Stomach (tissue), 9 donors: Measurements from ENCODE around the gene ARL6IP4. TPM values are rescaled to one million over a fixed set of nuclear protein-coding genes. Genes with fewer than 3 reads are reported as not detected.

ENCODE experiments used
- DNase-seq, 2 donors: peaks; one replicate each; pipeline versions ENCODE4 v3.0.0 to v3.0.0-alpha.2; 2013 to 2019
- H3K27ac ChIP-seq, 5 donors: fragments of 200-600 bp in 4 of 5; sonication (generic) in 4 of 5; one replicate each; pipeline ENCODE4 v1.5.1; 2013 to 2019; ENCODE audit warnings: mild to moderate bottlenecking in 1 of 5, moderate library complexity in 1 of 5
- H3K27me3 ChIP-seq, 3 donors: fragments of 200-600 bp; sonication (generic); one replicate each; pipeline ENCODE4 v1.5.1; 2017 to 2019; ENCODE audit warnings: mixed run types in 1 of 3
- H3K36me3 ChIP-seq, 4 donors: fragments of 200-600 bp; sonication (generic); 1 replicate in 3 of 4; 2 replicates in 1 of 4; pipeline ENCODE4 v1.5.1; 2016 to 2019
- H3K4me1 ChIP-seq, 4 donors: fragments of 200-600 bp; sonication (generic); one replicate each; pipeline ENCODE4 v1.5.1; 2016 to 2019
- H3K4me3 ChIP-seq, 4 donors: fragments of 200-600 bp; sonication (generic) in 3 of 4; one replicate each; pipeline ENCODE4 v1.5.1; 2016 to 2019; ENCODE audit warnings: mild to moderate bottlenecking in 1 of 4
- H3K9me3 ChIP-seq, 4 donors: fragments of 200-600 bp; sonication (generic); one replicate each; pipeline ENCODE4 v1.5.1; 2016 to 2019
- CTCF ChIP-seq, 7 experiments: fragments of 450-650 bp in 4 of 7; fragments of 200-600 bp in 3 of 7; sonication (generic) in 3 of 7; IDR thresholded peaks; one replicate each; pipeline ENCODE4 v1.5.1; 2016 to 2019; ENCODE audit warnings: antibody characterized with exemption in 7 of 7, control low read depth in 2 of 7, mild to moderate bottlenecking in 1 of 7
- EP300 ChIP-seq: sonication (generic); formaldehyde crosslinking; IDR thresholded peaks from one replicate; pipeline ENCODE4 v1.6.1; 2017; ENCODE audit warnings: antibody characterized with exemption
- POLR2A ChIP-seq, 4 donors: fragments of 450-650 bp; IDR thresholded peaks; one replicate each; pipeline ENCODE4 v1.6.1; 2016; ENCODE audit warnings: antibody characterized with exemption in 4 of 4, control low read depth in 2 of 4, mild to moderate bottlenecking in 1 of 4, moderate library complexity in 1 of 4
- POLR2AphosphoS5 ChIP-seq, 3 donors: sonication (generic); formaldehyde crosslinking; IDR thresholded peaks; one replicate each; pipeline ENCODE4 v1.6.1; 2016; ENCODE audit warnings: antibody characterized with exemption in 3 of 3
- WGBS, 5 donors: extraction: QIAGEN DNeasy Blood & Tissue Kit in 3 of 5; methylation state at CpG; one replicate each; pipeline versions ENCODE4 v1.1.5 to v1.1.7; 2013 to 2018; 5-methylcytosine and 5-hydroxymethylcytosine counted together
- intact Hi-C: fragments of 100-400 bp; cut with DNase I; formaldehyde crosslinking; loops from one replicate; pipeline ENCODE4 v1.15.1; 2023; ENCODE audit warnings: low total_unique reads
- polyA plus RNA-seq, 3 donors: library from polyadenylated mRNA; stranded (reverse); fragments of 200-250 nt; gene quantifications; one replicate each; pipeline ENCODE4 v1.2.3, GENCODE V29; 2013
- total RNA-seq, 5 donors: library from RNA; depleted of rRNA; stranded (reverse); fragments of >200 nt; gene quantifications; one replicate each; pipeline versions ENCODE4 v1.1.0 to v1.2.3, GENCODE V29; 2014 to 2016
- donor health status: healthy with polysubstance abuse.
- donor health status: Bipolar disorder and iron deficiency.
- donor health status: healthy.

The ARL6IP4 gene
- total and polyA plus RNA-seq, 8 donors = 104 to 432 (median 284) TPM

- H3K4me1 ChIP-seq = peaks cover 67 to 89% (median 86%) of the 10 kb centered on the region in 4 donors
- peak overlapping the region; percentile 88 to 93 (median 91) for H3K27ac ChIP-seq
- WGBS, 5 donors = 2 to 6% (median 4%) methylated on average over 7 of the region's 7 CpGs
- H3K27me3 ChIP-seq = no peaks in the 10 kb centered on the region
- intact Hi-C loops = loop anchor here (10.0 kb wide), 2 partner anchors 175 to 255 kb away; partner anchors contain the start of genes MPHOSPH9, MTRFR and PITPNM2
- no peak for DNase-seq
- peak overlapping the region; percentile 94 to 100 (median 98) for H3K4me3 ChIP-seq
- no peaks in the 10 kb centered on the region for H3K9me3 ChIP-seq
- TF ChIP-seq POLR2A (IDR thresholded peaks at IDR 0.05) = no peak
- no peak for TF ChIP-seq CTCF (IDR thresholded peaks at IDR 0.05)
- no peak for TF ChIP-seq POLR2AphosphoS5 (IDR thresholded peaks at IDR 0.05)
- TF ChIP-seq EP300 = no peak
- peaks cover 5 to 44% (median 32%) of the 10 kb centered on the region in 4 donors for H3K36me3 ChIP-seq
Observed at GRCh38 chr12:122979908-122980182, 636 bp upstream of the ARL6IP4 start.

GRCh38 chr12:122981036-122981471 lies 573 bp downstream of the ARL6IP4 start:
- intact Hi-C loops = loop anchor here (10.0 kb wide), 1 partner anchor 254 kb away; the partner anchor contains the start of genes MPHOSPH9 and MTRFR
- DNase-seq = no peak
- H3K9me3 ChIP-seq = no peaks in the 10 kb centered on the region
- WGBS, 5 donors = 0 to 1% (median 0%) methylated on average over 20 to 40 of the region's 40 CpGs
- peak overlapping the region; percentile 94 to 100 (median 98) for H3K4me3 ChIP-seq
- H3K27me3 ChIP-seq = no peaks in the 10 kb centered on the region
- H3K36me3 ChIP-seq = peaks cover 5 to 50% (median 38%) of the 10 kb centered on the region in 4 donors
- H3K27ac ChIP-seq = peak overlapping the region; percentile 88 to 93 (median 91)
- TF ChIP-seq CTCF (IDR thresholded peaks at IDR 0.05) (no peak), POLR2AphosphoS5 (IDR thresholded peaks at IDR 0.05) (no peak), POLR2A (IDR thresholded peaks at IDR 0.05) (no peak)
- peaks cover 69 to 89% (median 87%) of the 10 kb centered on the region in 4 donors for H3K4me1 ChIP-seq

DNA sequence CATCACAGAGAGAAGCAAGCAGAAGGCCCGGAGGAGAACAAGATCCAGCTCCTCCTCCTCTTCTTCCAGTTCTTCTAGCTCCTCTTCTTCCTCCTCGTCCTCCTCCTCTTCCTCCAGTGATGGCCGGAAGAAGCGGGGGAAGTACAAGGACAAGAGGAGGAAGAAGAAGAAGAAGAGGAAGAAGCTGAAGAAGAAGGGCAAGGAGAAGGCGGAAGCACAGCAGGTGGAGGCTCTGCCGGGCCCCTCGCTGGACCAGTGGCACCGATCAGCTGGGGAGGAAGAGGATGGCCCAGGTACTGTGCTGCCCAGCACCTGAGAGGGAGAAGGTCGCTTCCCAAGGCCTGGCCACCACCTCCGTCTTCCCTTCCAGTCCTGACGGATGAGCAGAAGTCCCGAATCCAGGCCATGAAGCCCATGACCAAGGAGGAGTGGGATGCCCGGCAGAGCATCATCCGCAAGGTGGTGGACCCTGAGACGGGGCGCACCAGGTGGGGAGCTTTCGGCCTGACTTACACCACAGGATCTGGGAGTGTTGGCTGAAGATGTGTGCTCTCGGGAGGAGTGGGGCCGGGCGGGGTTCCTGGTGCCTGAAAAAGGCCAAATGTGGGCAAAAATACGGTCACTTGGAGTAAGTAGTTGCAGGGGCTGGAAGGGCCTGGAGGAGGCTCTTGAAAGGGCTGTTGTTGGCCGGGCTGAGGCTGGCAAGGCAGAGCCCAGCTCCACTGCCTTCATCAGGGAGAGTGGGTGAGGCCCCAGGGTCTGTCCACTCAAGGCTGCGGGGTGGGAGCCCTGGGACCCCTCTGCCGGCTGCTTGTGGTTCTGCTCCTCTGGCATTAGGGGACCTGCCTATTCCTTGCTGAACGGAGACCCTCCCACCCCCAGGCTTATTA lies 1.4 kb downstream of the ARL6IP4 start:
- Histone ChIP-seq H3K9me3 (no peaks in the 10 kb centered on the region), H3K27ac (peak overlapping the region in 4 of 5 donors; percentile 90 to 93 (median 92)), H3K36me3 (peaks cover 6 to 55% (median 43%) of the 10 kb centered on the region in 4 donors), H3K4me1 (peaks cover 61 to 81% (median 79%) of the 10 kb centered on the region in 4 donors), H3K4me3 (peak overlapping the region; percentile 94 to 100 (median 98)), H3K27me3 (no peaks in the 10 kb centered on the region)
- TF ChIP-seq POLR2A (IDR thresholded peaks at IDR 0.05) = no peak
- no peak for TF ChIP-seq CTCF (IDR thresholded peaks at IDR 0.05)
- no peak for TF ChIP-seq EP300
- TF ChIP-seq POLR2AphosphoS5 (IDR thresholded peaks at IDR 0.05) = no peak
- DNase-seq = no peak
- WGBS, 5 donors = 55 to 70% (median 65%) methylated on average over 22 to 25 of the region's 25 CpGs
- intact Hi-C loops = loop anchor here (10.0 kb wide), 1 partner anchor 253 kb away; the partner anchor contains the start of genes MPHOSPH9 and MTRFR

DNA sequence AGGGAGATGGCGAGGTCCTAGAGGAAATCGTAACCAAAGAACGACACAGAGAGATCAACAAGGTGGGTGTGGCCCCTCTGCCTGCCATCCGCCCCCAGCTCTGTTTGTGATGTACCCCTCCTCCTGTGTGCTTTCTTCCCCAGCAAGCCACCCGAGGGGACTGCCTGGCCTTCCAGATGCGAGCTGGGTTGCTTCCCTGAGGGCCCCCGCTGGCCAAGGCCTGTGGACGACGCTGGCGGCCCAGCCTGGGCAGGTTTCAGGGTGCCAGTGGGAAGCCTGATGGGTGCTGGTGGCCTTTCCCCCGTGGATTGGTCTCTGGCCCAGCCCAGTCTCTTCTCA lies 2.0 kb downstream of the ARL6IP4 start:
- Histone ChIP-seq H3K4me3 (peak overlapping the region in 3 of 4 donors; percentile 94 to 100 (median 96)), H3K9me3 (no peaks in the 10 kb centered on the region), H3K27ac (peak overlapping the region in 3 of 5 donors; percentile 90 to 93 (median 92)), H3K36me3 (peaks cover 8 to 55% (median 43%) of the 10 kb centered on the region in 4 donors), H3K4me1 (peaks cover 61 to 75% (median 73%) of the 10 kb centered on the region in 4 donors), H3K27me3 (no peaks in the 10 kb centered on the region)
- DNase-seq = no peak
- 68 to 74% (median 72%) methylated on average over 6 to 11 of the region's 11 CpGs for WGBS, 5 donors
- no peak for TF ChIP-seq EP300
- no peak for TF ChIP-seq CTCF (IDR thresholded peaks at IDR 0.05)
- no peak for TF ChIP-seq POLR2A (IDR thresholded peaks at IDR 0.05)
- no peak for TF ChIP-seq POLR2AphosphoS5 (IDR thresholded peaks at IDR 0.05)
- intact Hi-C loops = loop anchor here (10.0 kb wide), 1 partner anchor 252 kb away; the partner anchor contains the start of genes MPHOSPH9 and MTRFR
